Measurements from ENCODE around the gene ZNF236. TPM values are rescaled to one million over a fixed set of nuclear protein-coding genes. Genes with fewer than 3 reads are reported as not detected.

The ZNF236 gene
- total and polyA plus RNA-seq, 2 of the 13 experiments (the other 11 are each of a cell fraction or from before 2014, with no cell fraction given) = 3.0 to 7.2 TPM

GRCh38 chr18:76992226-76993084, 170.1 kb downstream of the ZNF236 start:
- BruUV-seq (replicated peaks) = no TSS peak

More at GRCh38 chr18:76992226-76993084, 170.1 kb downstream of the ZNF236 start:
- H3K9me3 ChIP-seq (ENCODE audit: low read length) = no peaks in the 10 kb centered on the region
- 66% methylated on average over 16 of the region's 17 CpGs for WGBS (ENCODE audit: low lambda C conversion rate)
- ATAC-seq (peak; percentile 18), DNase-seq (ENCODE audit: low spot score) (no peak), FAIRE-seq (no peak)
- H3K4me3 ChIP-seq (replicated peaks in 1 of 3; ENCODE audit: insufficient read depth in 1 of 3, low read depth in 2 of 3, low read length in 3 of 3) = no peak overlapping the region
- ChIA-PET POLR2A (interaction anchor here (0.8 kb wide), 1 partner anchor 8 kb away, joined by 3 read pairs; no protein-coding TSS in a partner anchor), CTCF (ENCODE audit: low intra/inter-chr PET ratio, low total read pairs) (no interaction called here)
- H4K20me1 ChIP-seq (ENCODE audit: insufficient read depth, low read length) = no peaks in the 10 kb centered on the region
- H3K36me3 ChIP-seq (replicated peaks in 1 of 2; ENCODE audit: control insufficient read depth in 1 of 2, insufficient read depth in 2 of 2, low read length in 2 of 2) = no peaks in the 10 kb centered on the region
- H3K27me3 ChIP-seq (ENCODE audit: control insufficient read depth in 1 of 2, insufficient read depth in 2 of 2, low read length in 2 of 2) = no peaks in the 10 kb centered on the region; a peak in 1 of 5 replicates
- peak overlapping the region; percentile 11; the same call in 1 of the 2 replicates for H3K4me2 ChIP-seq (ENCODE audit: low read depth, low read length)
- peaks cover 32% of the 10 kb centered on the region for H3K4me1 ChIP-seq (ENCODE audit: insufficient read depth, low read length)
- intact Hi-C loops (cut with micrococcal nuclease; ENCODE audit: unreplicated experiment) = no loop called here
- H3K27ac ChIP-seq (ENCODE audit: extremely low read length, insufficient read depth, low read length) = no peak overlapping the region
- H3K79me2 ChIP-seq (ENCODE audit: insufficient read depth, low read length) = no peaks in the 10 kb centered on the region
- TF ChIP-seq ZNF333 (CRISPR knock-in tag; IDR thresholded peaks at IDR 0.05; ENCODE audit: borderline replicate concordance) (no peak), ZNF33B (CRISPR knock-in tag; IDR thresholded peaks at IDR 0.05) (no peak), MEF2D (CRISPR knock-in tag; IDR thresholded peaks at IDR 0.05) (no peak), ATRX (CRISPR knock-in tag; IDR thresholded peaks at IDR 0.05; ENCODE audit: borderline replicate concordance) (no peak), ZFP1 (CRISPR knock-in tag; IDR thresholded peaks at IDR 0.05) (no peak), ZNF326 (CRISPR knock-in tag; IDR thresholded peaks at IDR 0.05; ENCODE audit: borderline replicate concordance) (no peak), YEATS4 (CRISPR knock-in tag; IDR thresholded peaks at IDR 0.05; ENCODE audit: borderline replicate concordance) (no peak), ZNF576 (CRISPR knock-in tag; IDR thresholded peaks at IDR 0.05) (no peak), CCAR2 (optimal IDR thresholded peaks at IDR 0.05; ENCODE audit: low read depth, low read length) (no peak)
- TF ChIP-seq, protein P1, sequence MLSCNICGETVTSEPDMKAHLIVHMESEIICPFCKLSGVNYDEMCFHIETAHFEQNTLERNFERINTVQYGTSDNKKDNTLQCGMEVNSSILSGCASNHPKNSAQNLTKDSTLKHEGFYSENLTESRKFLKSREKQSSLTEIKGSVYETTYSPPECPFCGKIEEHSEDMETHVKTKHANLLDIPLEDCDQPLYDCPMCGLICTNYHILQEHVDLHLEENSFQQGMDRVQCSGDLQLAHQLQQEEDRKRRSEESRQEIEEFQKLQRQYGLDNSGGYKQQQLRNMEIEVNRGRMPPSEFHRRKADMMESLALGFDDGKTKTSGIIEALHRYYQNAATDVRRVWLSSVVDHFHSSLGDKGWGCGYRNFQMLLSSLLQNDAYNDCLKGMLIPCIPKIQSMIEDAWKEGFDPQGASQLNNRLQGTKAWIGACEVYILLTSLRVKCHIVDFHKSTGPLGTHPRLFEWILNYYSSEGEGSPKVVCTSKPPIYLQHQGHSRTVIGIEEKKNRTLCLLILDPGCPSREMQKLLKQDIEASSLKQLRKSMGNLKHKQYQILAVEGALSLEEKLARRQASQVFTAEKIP (CRISPR knock-in tag; IDR thresholded peaks at IDR 0.05; ENCODE audit: borderline replicate concordance) = no peak
- no peak overlapping the region for H2AFZ ChIP-seq (ENCODE audit: low read length)
- H3K9ac ChIP-seq (ENCODE audit: insufficient read depth, low read depth, low read length) = no peak overlapping the region
- in situ Hi-C loops (cut with HindIII; ENCODE audit: extremely low pct_ligation_motif_present, low pct_unique_long_range_greater_than_20kb) = loop anchor here (10.0 kb wide), 2 partner anchors 212 to 662 kb away; no protein-coding TSS in a partner anchor
